HG02938 (cell line): ENCODE results near the gene PACS2.

Source experiments
- ATAC-seq: cut with Tn5 transposase; IDR thresholded peaks from one replicate; pipeline ENCODE4 v1.9.1; 2021; ENCODE audit warnings: mild to moderate bottlenecking, moderate library complexity; ENCODE audit not compliant: unreplicated experiment

PACS2 gene

DNA sequence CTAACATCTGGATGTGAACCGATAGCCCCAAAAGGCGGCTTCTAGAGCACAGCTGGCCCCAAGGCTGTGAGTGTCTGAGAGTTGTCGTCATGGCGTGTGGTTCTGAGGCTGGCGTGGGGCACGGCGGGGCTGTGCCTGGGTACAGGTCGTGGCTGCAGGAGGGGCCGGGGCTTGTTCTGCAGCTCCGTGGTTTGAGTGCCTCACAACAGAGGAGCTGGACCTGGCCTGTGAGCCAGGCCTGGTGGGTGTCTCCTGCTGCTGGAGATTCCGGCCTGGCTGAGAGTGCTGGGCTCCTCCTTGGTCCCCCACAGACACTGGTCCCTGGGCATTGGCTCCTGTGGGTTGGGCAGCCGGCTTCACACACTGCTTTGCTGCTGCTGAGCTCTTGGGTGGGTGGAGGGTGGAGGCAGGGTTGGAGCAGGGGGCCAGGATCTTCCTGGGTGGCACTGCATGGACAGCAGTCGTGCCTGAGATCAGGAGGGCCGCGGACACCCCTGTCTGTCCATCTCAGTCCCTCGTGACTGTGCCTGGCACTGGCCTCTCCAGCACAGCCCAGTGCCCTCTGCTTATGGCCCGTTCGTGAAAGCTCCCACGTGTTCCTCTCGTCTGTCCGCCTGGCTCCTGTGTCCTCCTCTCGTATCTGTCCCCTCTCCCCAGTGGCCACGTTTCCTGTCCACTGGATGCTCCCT is 52.0 kb downstream of the PACS2 start:
- ATAC-seq = no peak

- no peak for ATAC-seq
Measured at GRCh38 chr14:105367116-105368031, 52.8 kb downstream of the PACS2 start.

- no peak for ATAC-seq
Measured at GRCh38 chr14:105368032-105368417, 53.5 kb downstream of the PACS2 start.

- ATAC-seq = no peak
Measured at GRCh38 chr14:105368426-105368825, 53.9 kb downstream of the PACS2 start.

DNA sequence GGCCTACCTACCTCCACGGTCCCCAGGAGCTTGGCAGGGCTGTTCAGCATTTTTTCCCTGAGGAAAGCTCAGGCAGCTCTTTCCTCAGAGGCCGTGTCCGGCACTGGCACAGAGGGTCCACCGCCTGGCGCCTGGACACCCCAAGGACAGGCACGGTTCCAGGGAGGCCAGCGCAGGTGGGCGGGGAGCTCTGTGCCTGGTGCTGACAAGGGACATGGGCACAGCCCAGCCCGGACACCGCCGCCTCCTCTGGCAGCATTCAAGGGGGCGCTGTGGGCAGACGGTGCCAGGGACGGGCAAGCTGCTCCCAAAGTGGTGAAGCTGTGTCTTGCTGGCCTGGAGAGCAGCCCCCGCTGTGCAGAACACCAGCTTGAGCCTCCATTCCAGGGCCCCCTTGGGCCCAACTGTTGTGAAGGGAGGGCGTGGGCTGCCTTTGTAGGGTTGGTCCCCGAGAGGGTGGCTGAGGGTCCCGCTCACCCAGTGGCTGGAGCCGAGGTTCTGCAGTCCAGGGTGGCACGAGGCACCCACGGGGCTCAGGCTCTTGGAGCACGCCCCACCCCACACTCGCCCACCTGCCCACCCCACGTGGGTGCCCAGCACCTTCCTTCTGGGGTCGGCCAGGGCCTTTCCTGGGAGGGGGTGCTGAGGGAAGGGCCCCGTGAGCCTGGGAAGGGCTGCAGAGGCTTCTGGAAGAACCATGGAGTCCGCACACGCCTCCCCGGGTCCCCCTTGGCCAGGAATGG is 54.5 kb downstream of the PACS2 start:
- ATAC-seq = no peak

GRCh38 chr14:105369653-105370040 is 55.1 kb downstream of the PACS2 start:
- ATAC-seq = no peak

- ATAC-seq = no peak
Measured at GRCh38 chr14:105374389-105374788, 59.8 kb downstream of the PACS2 start.

- no peak for ATAC-seq
Measured at GRCh38 chr14:105375635-105376057, 61.1 kb downstream of the PACS2 start.

DNA sequence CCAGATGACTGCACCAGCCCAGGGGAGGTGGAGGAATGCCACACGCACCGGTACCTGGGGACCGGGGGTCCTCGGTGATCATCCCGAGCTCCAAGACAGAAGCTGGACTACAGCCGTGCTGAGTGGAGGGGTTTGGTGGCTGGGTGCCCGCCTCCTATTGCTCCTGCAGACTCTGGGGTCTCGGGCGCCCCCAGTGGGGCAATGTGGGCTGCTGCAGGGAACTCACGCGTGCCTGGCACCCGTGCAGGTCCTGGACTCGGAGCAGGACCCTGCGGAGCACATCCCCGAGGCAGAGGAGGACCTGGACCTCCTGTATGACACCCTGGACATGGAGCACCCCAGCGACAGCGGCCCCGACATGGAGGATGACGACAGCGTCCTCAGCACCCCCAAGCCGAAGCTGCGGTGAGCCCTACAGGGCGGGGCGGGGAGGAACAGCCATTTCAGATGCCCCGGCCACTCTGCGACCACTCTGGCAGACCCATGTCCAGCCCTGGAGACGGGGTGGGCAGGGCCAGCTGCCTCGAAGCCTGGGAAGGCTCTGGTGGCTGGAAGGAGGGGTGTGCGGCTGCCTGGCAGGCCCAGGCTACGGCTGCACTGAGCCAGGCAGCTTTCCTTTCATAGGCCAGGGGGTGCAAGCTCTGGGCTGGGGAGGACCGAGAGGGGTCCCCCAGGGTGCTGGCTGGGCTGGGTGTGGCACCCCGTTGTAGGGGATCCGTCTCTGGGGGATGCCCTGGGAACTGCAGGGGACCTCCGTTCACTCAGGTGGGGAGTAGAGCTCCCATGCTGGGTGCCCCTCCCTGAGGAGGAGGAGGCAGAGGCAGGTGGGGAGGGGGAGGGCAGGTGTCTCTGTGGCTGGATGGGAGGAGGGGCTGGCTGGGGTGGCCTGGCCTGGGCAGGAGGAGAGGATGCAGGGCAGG is 62.2 kb downstream of the PACS2 start:
- ATAC-seq = no peak

DNA sequence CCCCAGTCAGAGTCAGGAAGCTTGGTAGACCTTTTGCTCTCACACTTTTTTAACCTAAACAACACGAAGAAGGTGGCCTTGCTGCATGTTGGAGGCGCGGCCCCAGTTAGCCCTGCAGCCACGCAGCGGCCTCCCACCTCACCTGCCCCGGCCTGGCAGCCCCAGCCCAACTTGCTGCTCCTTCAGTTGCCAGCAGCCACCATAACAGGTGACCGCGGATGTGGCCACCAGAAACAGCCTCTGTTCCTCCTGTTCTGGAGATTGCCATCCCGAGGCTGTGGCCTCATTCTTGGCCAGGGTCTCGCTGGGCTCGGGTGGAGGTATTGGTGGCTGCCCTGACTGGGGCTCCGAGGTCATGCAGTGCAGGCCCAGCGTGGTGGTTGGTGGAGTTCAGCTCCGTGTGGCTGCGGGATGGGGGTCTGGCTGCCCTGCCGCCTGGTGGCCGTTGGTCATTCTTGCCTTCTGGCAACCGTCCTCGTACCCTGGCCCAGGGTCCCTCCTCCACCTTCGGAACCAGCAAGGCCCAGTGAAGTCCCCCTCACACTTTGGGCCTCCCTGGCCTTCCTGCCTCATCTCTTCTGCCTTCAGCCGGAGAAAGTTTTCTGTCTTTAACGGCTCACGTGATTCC is 63.1 kb downstream of the PACS2 start:
- ATAC-seq = no peak

DNA sequence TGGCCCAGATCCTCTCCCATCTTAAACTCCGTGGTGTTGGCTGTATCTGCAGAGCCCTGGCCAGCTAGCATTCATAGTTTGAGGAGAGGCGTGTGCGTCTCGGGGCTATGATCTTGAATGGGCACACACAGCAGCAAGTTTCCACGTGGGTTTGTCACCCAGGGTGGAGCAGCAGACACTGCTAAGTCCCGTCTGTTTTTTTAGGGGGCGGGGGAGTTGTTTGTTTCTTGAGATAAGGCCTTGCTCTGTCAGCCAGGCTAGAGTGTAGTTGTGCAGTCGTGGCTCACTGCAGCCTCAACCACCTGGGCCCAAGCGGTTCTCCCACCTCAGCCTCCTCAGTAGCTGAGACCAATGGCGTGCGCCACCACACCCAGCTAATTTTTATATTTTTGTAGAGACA is 63.7 kb downstream of the PACS2 start:
- no peak for ATAC-seq

DNA sequence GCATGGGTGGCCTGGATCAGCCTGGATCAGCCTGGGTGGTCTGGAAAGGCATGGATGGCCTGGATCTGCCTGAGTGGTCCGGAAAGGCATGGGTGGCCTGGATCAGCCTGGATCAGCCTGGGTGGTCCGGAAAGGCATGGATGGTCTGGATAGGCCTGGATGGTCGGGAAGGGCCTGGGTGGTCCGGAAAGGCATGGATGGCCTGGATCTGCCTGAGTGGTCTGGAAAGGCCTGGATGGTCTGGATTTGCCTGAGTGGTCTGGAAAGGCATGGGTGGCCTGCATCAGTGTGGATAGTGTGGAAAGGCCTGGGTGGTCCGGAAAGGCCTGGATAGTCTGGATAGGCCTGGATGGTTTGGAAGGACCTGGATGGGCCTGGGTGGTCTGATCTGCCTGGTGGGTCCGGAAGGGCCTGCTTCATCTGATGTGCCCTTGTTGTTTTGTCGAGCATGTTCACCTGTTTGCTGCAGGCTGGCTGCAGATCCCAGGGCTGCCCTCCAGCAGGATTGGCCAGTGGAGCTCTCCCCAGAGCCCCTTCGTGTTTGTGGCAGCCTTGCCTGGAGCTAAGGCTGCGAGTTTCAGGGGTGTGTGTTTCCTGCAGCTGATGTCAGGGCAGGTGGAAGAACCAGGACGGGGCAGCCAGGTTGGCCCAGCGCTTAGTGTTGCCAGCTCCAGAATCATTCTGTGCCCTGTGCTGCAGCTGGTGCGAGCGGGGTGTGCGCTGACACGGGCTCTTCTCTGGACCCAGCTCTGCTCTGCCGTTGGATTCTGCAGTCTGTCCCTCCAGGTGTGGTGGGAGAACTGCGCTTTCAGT is 64.5 kb downstream of the PACS2 start:
- no peak for ATAC-seq

- no peak for ATAC-seq
Measured at GRCh38 chr14:105379946-105380345, 65.4 kb downstream of the PACS2 start.

GRCh38 chr14:105380756-105381155 is 66.2 kb downstream of the PACS2 start:
- ATAC-seq = no peak

DNA sequence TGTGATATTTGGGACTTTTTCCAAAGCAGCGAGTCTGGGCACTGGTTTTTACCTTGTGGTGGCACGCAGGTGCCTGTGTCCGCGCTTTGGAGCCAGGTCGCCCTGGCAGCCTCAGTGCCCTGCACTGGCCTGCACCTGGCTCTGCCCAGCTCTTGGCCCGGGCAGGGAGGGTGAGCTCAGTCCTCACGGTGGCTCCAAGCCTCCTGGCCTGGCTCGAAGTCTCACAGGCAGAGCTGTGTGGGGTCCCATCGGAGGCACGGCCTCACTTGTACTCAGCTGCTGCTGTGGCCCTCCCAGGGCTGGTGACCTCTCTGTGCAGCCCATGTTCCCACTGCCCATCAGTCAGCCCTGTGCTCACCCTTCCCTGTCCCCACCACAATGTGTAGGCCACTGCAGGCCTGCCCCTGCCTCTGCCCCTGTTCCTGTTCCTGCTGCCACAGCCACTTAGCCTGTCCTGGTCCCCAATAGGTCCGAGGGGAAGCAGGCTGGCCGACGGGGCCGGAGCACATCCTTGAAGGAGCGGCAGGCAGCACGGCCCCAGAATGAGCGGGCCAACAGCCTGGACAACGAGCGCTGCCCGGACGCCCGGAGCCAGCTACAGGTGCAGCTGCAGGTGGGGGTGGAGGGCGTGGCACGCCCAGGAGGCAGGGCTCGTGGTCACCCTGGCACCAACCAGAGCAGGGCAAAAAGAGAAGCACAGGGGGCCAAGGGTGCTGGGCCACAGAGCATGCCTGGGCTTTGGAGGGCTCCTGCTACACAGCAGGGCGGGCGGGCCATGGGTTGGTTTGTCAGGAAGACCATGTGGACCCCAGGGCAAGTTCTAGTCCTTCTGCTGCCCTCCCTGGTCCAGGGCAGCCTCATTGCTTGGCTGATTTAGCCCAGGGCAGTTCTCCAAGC is 67.1 kb downstream of the PACS2 start:
- ATAC-seq = no peak

GRCh38 chr14:105382343-105383082 is 68.0 kb downstream of the PACS2 start:
- no peak for ATAC-seq

GRCh38 chr14:105383083-105383730 is 68.7 kb downstream of the PACS2 start:
- ATAC-seq = no peak
